A549 (cell line): ENCODE data around the gene PIH1D1.

Experiments
- CTCF ChIP-seq: fragments of >200 bp; sonication (Bioruptor Twin); formaldehyde crosslinking; IDR thresholded peaks from 3 replicates; pipeline ENCODE4 v1.5.1; 2016
- EP300 ChIP-seq, 2 experiments: fragments of >200 bp; sonication (Bioruptor Twin); formaldehyde crosslinking; IDR thresholded peaks; 2 replicates in 1 of 2; 3 replicates in 1 of 2; pipeline ENCODE4 v1.6.1; 2016 to 2017
- HDAC2 ChIP-seq: fragments of 200-600 bp; sonication (generic); IDR thresholded peaks from 2 replicates; pipeline ENCODE4 v1.6.1; 2016
- MAFK ChIP-seq: fragments of 450-650 bp; IDR thresholded peaks from 2 replicates; pipeline ENCODE4 v1.6.1; 2014; ENCODE audit not compliant: partially characterized antibody
- MAZ ChIP-seq: fragments of 150-350 bp; IDR thresholded peaks from 2 replicates; pipeline ENCODE4 v1.6.1; 2014; ENCODE audit warnings: antibody characterized with exemption, low read depth, low read length, borderline replicate concordance
- PHF8 ChIP-seq: fragments of 200-600 bp; sonication (generic); IDR thresholded peaks from 2 replicates; pipeline ENCODE4 v1.6.1; 2016; ENCODE audit warnings: low read depth, mild to moderate bottlenecking, antibody characterized with exemption, moderate library complexity, borderline replicate concordance
- POLR2A ChIP-seq: IDR thresholded peaks from 2 replicates; pipeline ENCODE4 v1.6.1; 2012; ENCODE audit warnings: mild to moderate bottlenecking, low read length
- REST ChIP-seq: fragments of 200-600 bp; sonication (generic); IDR thresholded peaks from 2 replicates; pipeline ENCODE4 v1.6.1; 2016; ENCODE audit warnings: antibody characterized with exemption, mild to moderate bottlenecking, moderate library complexity
- RFX5 ChIP-seq: fragments of 450-650 bp; IDR thresholded peaks from 2 replicates; pipeline ENCODE4 v1.7.1; 2014; ENCODE audit warnings: antibody characterized with exemption, mild to moderate bottlenecking, moderate library complexity

GRCh38 chr19:49498475-49498874 lies 46.9 kb upstream of the PIH1D1 start:
- no peak for TF ChIP-seq MAZ
- TF ChIP-seq POLR2A = no peak
- TF ChIP-seq MAFK = no peak
- no peak for TF ChIP-seq CTCF
- no peak for TF ChIP-seq EP300 (IDR thresholded peaks at IDR 0.05)
- no peak for TF ChIP-seq RFX5
- TF ChIP-seq PHF8 = no peak
- no peak for TF ChIP-seq REST
- no peak for TF ChIP-seq HDAC2
